ENCODE data around the gene GNA15. TPM values are rescaled to one million over a fixed set of nuclear protein-coding genes. Genes with fewer than 3 reads are reported as not detected.
A peak's percentile ranks its signal among the peaks of the same experiment; 100 is the strongest.

Gene GNA15
- total and polyA plus RNA-seq, 7 experiments from 2014 or later = 0.09 to 131 (median 3.7) TPM; not detected in 1

DNA sequence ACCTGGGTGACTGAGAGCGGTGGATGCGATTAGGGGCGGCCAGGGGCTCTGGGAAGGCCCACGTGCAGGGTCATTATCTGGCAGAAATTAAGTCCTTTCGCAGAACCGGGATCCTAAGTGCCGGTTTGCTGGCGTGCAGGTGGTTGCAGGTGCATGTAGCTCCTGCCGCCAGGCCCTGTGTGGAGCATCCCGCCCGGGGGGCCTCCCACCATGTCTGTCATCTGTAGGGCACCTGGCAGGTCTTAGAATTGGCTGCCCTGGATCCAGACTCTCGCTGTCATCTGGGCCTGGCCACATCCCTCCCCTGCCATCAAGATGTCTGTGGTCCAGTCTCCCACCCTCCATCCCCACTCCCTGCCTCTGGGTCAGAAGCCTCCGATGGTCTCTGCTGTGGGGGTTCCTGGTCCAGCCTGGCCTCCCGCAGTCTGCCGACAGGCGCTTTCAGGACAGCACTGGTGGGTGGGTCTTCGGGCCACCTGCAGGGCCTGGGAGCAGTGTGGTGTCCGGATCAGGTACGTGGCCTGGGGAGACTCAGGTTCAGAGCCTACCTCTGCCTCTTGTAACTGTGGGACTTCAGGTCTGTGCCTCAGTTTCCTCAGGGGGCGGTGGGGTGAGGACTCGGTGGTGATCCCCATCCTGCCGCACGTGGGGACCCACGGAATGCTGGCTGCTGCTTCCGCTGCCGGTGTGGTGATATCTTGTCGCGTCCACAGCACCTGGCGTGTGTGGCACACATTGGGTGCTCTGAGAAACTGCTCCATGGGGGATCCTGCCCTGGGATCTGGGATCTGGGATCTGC, 36.3 kb upstream of the GNA15 start:
- Histone ChIP-seq H3K36me3 (ENCODE audit: control insufficient read depth in 2 of 3, insufficient read depth in 3 of 3, low read length in 3 of 3) (no peaks in the 10 kb centered on the region), H3K4me3 (ENCODE audit: low read length) (peak overlapping the region; percentile 38), H3K4me1 (ENCODE audit: control insufficient read depth in 2 of 2, insufficient read depth in 2 of 2, low read length in 2 of 2) (peaks cover 24 to 50% of the 10 kb centered on the region in 2 donors), H3K27me3 (ENCODE audit: control insufficient read depth in 2 of 2, insufficient read depth in 2 of 2, low read length in 2 of 2) (peaks cover 0 to 5% of the 10 kb centered on the region in 2 donors), H3K9me3 (ENCODE audit: control insufficient read depth in 2 of 3, low read length in 3 of 3) (no peaks in the 10 kb centered on the region), H3K27ac (ENCODE audit: low read depth, low read length) (peak overlapping the region; percentile 53)
- intact Hi-C loops (cut with micrococcal nuclease) = no loop called here
- DNase-seq (no peak), ATAC-seq (no peak)
- POLR2A ChIA-PET = interaction anchor here (1.2 kb wide), 1 partner anchor 19 kb away, joined by 4 read pairs; no protein-coding TSS in a partner anchor
- Mint-ChIP-seq H3K36me3 (no peaks in the 10 kb centered on the region), H3K27me3 (peaks cover 0 to 37% (median 5%) of the 10 kb centered on the region in 5 donors), H3K9me3 (no peaks in the 10 kb centered on the region), H3K27ac (peak overlapping the region in 6 of 9 donors; percentile 70 to 93 (median 88)), H3K4me1 (peaks cover 23 to 51% (median 33%) of the 10 kb centered on the region in 7 donors), H3K4me3 (peak overlapping the region in 9 of 10 donors; percentile 79 to 97 (median 86))
- CTCF ChIA-PET = interaction anchor here (1.4 to 7.1 kb wide), 2 partner anchors 9 to 21 kb away, joined by 4 to 110 read pairs; no protein-coding TSS in a partner anchor

DNA sequence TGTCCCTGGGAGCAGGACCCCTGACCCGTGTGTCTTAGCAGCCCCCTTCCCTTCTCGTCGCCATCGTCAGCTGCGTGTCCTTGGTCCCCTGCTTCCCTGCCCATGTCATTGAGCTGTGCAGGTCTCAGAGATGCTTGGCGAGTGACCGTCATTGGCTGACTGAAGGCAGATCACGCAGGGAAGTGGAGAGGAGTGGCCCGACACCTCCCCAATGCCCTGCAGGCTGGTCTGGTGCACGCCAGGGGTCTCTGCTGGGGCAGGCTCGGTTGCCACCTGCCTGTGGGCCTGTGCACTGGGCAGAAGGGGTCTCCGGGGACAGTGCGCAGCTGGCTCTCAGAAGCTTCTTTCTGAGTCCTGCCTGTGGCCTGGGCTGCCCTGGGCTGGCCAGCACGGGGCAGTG, 35.5 kb upstream of the GNA15 start:
- Histone ChIP-seq H3K4me1 (ENCODE audit: control insufficient read depth in 2 of 2, insufficient read depth in 2 of 2, low read length in 2 of 2) (peaks cover 18 to 44% of the 10 kb centered on the region in 2 donors), H3K27ac (ENCODE audit: low read depth, low read length) (no peak overlapping the region), H3K27me3 (ENCODE audit: control insufficient read depth in 2 of 2, insufficient read depth in 2 of 2, low read length in 2 of 2) (no peaks in the 10 kb centered on the region), H3K36me3 (ENCODE audit: control insufficient read depth in 2 of 3, insufficient read depth in 3 of 3, low read length in 3 of 3) (no peaks in the 10 kb centered on the region), H3K9me3 (ENCODE audit: control insufficient read depth in 2 of 3, low read length in 3 of 3) (no peaks in the 10 kb centered on the region), H3K4me3 (ENCODE audit: low read length) (no peak overlapping the region)
- ATAC-seq = no peak
- Mint-ChIP-seq H3K27me3 (peaks cover 0 to 32% (median 4%) of the 10 kb centered on the region in 5 donors), H3K27ac (no peak overlapping the region), H3K9me3 (no peaks in the 10 kb centered on the region), H3K36me3 (no peaks in the 10 kb centered on the region), H3K4me1 (peaks cover 20 to 47% (median 30%) of the 10 kb centered on the region in 7 donors), H3K4me3 (peak overlapping the region in 4 of 10 donors; percentile 17 to 97 (median 54))
- CTCF ChIA-PET = interaction anchor here (7.1 kb wide), 1 partner anchor 22 kb away, joined by 110 read pairs; no protein-coding TSS in a partner anchor
- POLR2A ChIA-PET = no interaction called here
- no peak for DNase-seq
- intact Hi-C loops (cut with micrococcal nuclease) = no loop called here

DNA sequence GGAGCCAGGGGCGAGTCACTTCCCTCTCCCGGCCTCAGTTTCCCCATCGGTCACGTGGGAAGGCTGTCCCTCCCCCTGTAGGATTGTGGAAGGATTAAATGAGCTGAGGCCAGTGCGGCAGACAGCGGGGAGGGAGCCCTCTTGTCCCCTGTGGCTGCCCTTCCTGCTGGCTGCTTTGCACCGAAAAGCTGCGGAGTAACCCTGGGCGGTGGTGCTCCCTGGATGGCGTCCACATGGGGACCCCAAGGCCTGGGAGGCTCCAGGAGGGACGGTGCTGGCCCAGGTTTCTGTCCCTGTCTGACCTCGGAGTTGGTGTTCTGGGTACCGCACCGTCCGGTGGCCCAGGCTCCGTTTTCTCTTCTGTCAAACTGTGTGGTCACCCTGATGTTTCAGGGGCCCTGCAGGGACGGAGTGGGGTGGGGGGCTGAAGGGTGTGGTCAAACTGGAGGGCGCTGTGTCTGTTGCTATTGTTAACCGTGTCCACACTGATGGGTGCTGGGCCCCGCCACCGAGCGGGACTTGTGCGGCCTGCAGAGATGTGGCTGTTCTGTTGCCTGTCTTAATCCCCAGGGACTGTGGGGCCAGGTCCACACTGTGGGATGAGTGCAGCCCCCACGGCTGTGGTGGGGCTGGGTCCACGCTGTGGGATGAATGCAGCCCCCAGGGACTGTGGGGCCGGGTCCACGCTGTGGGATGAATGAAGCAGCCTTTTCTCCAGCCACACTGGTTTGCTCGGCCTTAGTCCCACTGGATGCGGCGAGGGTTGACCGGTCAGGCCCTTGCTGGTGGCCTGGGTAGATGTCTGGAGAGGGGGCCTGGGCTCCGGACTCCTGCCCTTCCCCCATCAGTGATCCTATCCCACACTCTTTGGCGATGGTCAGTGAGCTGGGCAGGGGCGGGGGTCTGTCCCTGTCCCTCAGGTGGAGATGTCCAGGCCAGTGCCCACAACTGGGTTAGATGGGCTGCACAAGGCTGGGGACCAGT, 34.8 kb upstream of the GNA15 start:
- intact Hi-C loops (cut with micrococcal nuclease) = no loop called here
- H3K36me3 ChIP-seq (ENCODE audit: control insufficient read depth in 2 of 3, insufficient read depth in 3 of 3, low read length in 3 of 3) = no peaks in the 10 kb centered on the region
- no peaks in the 10 kb centered on the region for H3K27me3 ChIP-seq (ENCODE audit: control insufficient read depth in 2 of 2, insufficient read depth in 2 of 2, low read length in 2 of 2)
- H3K4me1 ChIP-seq (ENCODE audit: control insufficient read depth in 2 of 2, insufficient read depth in 2 of 2, low read length in 2 of 2) = peaks cover 11 to 39% of the 10 kb centered on the region in 2 donors
- no peak overlapping the region for H3K4me3 ChIP-seq (ENCODE audit: low read length)
- CTCF ChIA-PET = interaction anchor here (1.4 to 7.1 kb wide), 2 partner anchors 23 to 150 kb away, joined by 5 to 110 read pairs; no protein-coding TSS in a partner anchor
- DNase-seq (no peak), ATAC-seq (no peak)
- H3K27ac Mint-ChIP-seq = peak overlapping the region in 1 of 9 donors; percentile 20
- H3K27ac ChIP-seq (ENCODE audit: low read depth, low read length) = no peak overlapping the region
- POLR2A ChIA-PET = no interaction called here
- H3K9me3 Mint-ChIP-seq = no peaks in the 10 kb centered on the region
- peaks cover 13 to 40% (median 28%) of the 10 kb centered on the region in 7 donors for H3K4me1 Mint-ChIP-seq
- no peaks in the 10 kb centered on the region for H3K9me3 ChIP-seq (ENCODE audit: control insufficient read depth in 2 of 3, low read length in 3 of 3)
- no peak overlapping the region for H3K4me3 Mint-ChIP-seq
- H3K27me3 Mint-ChIP-seq = peaks cover 0 to 25% (median 0%) of the 10 kb centered on the region in 5 donors
- no peaks in the 10 kb centered on the region for H3K36me3 Mint-ChIP-seq

DNA sequence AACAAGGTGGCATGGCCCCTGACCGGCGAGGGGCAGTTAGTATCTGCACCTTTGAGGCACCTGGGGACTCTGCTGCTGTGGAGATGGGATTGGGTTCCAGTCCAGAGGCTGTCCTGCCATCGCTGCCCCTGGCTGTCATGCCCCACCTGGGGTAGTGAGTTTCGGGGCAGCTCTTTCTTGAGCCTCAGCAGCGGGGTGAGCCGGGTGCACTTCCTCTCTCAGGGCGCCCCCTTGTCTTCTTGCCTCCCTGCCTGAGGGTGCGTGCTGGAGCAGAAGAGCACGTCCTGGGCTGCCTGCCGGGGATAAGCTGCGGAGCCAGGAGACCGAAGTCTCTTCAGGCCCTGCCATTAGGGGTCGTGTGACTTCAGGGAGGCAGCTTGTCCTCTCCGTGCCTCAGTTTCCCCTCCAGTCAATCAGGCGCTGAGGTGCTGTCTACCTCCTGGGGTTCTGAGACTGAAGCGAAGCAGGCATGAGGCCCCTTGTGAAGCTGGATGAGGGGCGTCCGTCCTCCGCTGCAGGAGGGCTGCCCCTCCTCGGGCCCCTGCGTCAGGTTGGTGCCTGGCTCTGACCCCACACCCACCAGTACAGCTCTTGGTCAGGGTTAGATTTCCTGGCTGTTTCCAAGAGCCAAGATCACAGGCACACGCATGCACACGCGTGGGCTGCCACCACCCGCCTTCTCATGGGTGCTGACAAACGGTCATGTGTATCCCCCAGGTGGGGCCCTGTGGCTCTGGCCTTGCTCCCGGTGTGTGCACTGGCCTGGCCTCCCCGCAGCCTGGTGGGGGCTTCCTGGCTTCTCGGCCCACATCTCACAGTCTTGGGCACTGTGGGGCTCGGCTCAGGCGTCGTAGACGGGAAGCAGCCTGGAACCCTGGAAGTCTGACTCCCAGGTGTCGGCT, 33.3 kb upstream of the GNA15 start:
- intact Hi-C loops (cut with micrococcal nuclease) = no loop called here
- H3K4me1 ChIP-seq (ENCODE audit: control insufficient read depth in 2 of 2, insufficient read depth in 2 of 2, low read length in 2 of 2) = peaks cover 8 to 30% of the 10 kb centered on the region in 2 donors
- DNase-seq = no peak
- peak overlapping the region in 1 of 10 donors; percentile 53 for H3K4me3 Mint-ChIP-seq
- peaks cover 8 to 33% (median 22%) of the 10 kb centered on the region in 7 donors for H3K4me1 Mint-ChIP-seq
- ChIA-PET CTCF (interaction anchor here (1.4 to 7.1 kb wide), 4 partner anchors 24 to 151 kb away, joined by 5 to 110 read pairs (median 16); no protein-coding TSS in a partner anchor), POLR2A (no interaction called here)
- no peak for ATAC-seq
- H3K36me3 Mint-ChIP-seq = no peaks in the 10 kb centered on the region
- H3K27ac ChIP-seq (ENCODE audit: low read depth, low read length) = no peak overlapping the region
- no peaks in the 10 kb centered on the region for H3K9me3 ChIP-seq (ENCODE audit: control insufficient read depth in 2 of 3, low read length in 3 of 3)
- no peak overlapping the region for H3K27ac Mint-ChIP-seq
- no peaks in the 10 kb centered on the region for H3K36me3 ChIP-seq (ENCODE audit: control insufficient read depth in 2 of 3, insufficient read depth in 3 of 3, low read length in 3 of 3)
- no peak overlapping the region for H3K4me3 ChIP-seq (ENCODE audit: low read length)
- peaks cover 0 to 19% (median 0%) of the 10 kb centered on the region in 5 donors for H3K27me3 Mint-ChIP-seq
- no peaks in the 10 kb centered on the region for H3K9me3 Mint-ChIP-seq
- H3K27me3 ChIP-seq (ENCODE audit: control insufficient read depth in 2 of 2, insufficient read depth in 2 of 2, low read length in 2 of 2) = no peaks in the 10 kb centered on the region

DNA sequence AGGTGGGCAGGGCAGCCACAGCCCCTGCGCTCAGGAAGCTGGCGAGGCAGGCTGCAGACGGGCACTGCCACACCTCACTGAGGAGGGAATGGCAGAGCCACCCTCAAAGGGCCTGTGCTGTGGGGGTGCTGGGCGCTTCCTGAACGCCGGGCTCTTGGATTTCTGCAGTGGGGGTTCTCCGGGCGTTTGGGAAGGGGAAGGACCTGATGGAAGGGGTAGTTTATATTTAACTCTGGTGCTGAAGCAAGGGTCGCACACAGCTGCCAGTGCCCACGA, 31.2 kb upstream of the GNA15 start:
- H3K9me3 ChIP-seq (ENCODE audit: control insufficient read depth in 2 of 3, low read length in 3 of 3) = no peaks in the 10 kb centered on the region
- ChIA-PET POLR2A (interaction anchor here (1.1 to 2.0 kb wide), 3 partner anchors 29 to 154 kb away, joined by 4 to 8 read pairs (median 7); no protein-coding TSS in a partner anchor), CTCF (interaction anchor here (0.6 to 7.1 kb wide), 18 partner anchors 10 to 153 kb away, joined by 3 to 110 read pairs (median 9); partner anchors contain the start of gene GNA11)
- DNase-seq (no peak), ATAC-seq (no peak)
- intact Hi-C loops (cut with micrococcal nuclease) = loop anchor here (1.0 to 2.0 kb wide), 6 partner anchors 9 to 153 kb away; no protein-coding TSS in a partner anchor
- peak overlapping the region in 1 of 10 donors; percentile 80 for H3K4me3 Mint-ChIP-seq
- H3K9me3 Mint-ChIP-seq = no peaks in the 10 kb centered on the region
- H3K27ac Mint-ChIP-seq = no peak overlapping the region
- no peaks in the 10 kb centered on the region for H3K27me3 ChIP-seq (ENCODE audit: control insufficient read depth in 2 of 2, insufficient read depth in 2 of 2, low read length in 2 of 2)
- no peak overlapping the region for H3K27ac ChIP-seq (ENCODE audit: low read depth, low read length)
- peaks cover 4 to 22% (median 17%) of the 10 kb centered on the region in 7 donors for H3K4me1 Mint-ChIP-seq
- no peaks in the 10 kb centered on the region for H3K36me3 Mint-ChIP-seq
- H3K36me3 ChIP-seq (ENCODE audit: control insufficient read depth in 2 of 3, insufficient read depth in 3 of 3, low read length in 3 of 3) = no peaks in the 10 kb centered on the region
- no peak overlapping the region for H3K4me3 ChIP-seq (ENCODE audit: low read length)
- H3K4me1 ChIP-seq (ENCODE audit: control insufficient read depth in 2 of 2, insufficient read depth in 2 of 2, low read length in 2 of 2) = peaks cover 9 to 15% of the 10 kb centered on the region in 2 donors
- peaks cover 0 to 9% (median 0%) of the 10 kb centered on the region in 5 donors for H3K27me3 Mint-ChIP-seq

All from naive thymus-derived CD4-positive, alpha-beta T cell (primary cell).